LoVo (cell line): ENCODE measurements around the gene ATG4A.
A peak's percentile ranks its signal among the peaks of the same experiment; 100 is the strongest.

Source experiments
- DNase-seq: peaks from one replicate; pipeline ENCODE4 v3.0.0-alpha.2; 2016; ENCODE audit warnings: low spot score

ATG4A gene

GRCh38 chrX:108168961-108169740 is 77.6 kb downstream of the ATG4A start:
- DNase-seq = no peak

DNA sequence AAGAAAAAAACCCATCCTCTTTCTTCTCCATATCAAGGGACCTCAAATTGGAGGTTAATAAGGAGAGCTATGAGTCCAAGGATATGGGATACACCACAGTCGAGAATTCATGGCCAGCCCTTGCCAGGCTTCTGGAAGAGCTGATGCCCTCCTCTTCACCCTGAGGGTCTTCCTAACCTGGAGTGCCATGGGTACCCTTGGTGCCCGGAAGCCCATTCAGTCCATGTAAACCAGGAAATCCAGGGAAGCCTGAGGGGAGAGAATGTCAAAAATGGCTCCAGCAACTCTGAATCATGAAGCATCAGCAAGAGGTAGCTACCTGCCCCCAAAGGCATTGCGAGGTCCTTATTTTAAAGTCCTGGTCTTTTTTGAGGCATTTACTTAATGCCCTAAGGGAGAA is 78.2 kb downstream of the ATG4A start:
- no peak for DNase-seq

- no peak for DNase-seq
Measured at GRCh38 chrX:108171671-108172070, 80.1 kb downstream of the ATG4A start.

DNA sequence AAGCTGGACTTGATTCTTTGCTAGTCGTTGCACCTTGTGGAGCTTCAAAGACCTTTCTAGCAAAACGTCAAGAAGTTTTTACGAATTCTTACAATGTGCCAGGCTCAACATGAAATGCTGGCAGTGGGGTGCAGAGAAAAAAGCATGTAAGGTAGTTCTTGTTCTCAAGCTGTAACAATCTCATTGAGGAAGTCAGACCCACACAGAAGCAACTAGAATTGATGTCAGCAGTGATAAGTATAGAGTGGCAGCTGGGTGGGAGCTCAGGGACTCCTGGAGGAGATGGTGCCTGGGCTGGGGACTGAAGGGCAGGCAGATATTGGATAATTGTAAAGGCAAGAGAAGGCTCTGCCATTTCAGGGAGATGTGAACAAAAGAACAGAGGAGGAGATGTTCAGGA is 82.3 kb downstream of the ATG4A start:
- no peak for DNase-seq

- no peak for DNase-seq
Measured at GRCh38 chrX:108177351-108178142, 86.0 kb downstream of the ATG4A start.

GRCh38 chrX:108178143-108178498 is 86.5 kb downstream of the ATG4A start:
- no peak for DNase-seq

- DNase-seq = peak; percentile 1
Measured at GRCh38 chrX:108186811-108187210, 95.2 kb downstream of the ATG4A start.

DNA sequence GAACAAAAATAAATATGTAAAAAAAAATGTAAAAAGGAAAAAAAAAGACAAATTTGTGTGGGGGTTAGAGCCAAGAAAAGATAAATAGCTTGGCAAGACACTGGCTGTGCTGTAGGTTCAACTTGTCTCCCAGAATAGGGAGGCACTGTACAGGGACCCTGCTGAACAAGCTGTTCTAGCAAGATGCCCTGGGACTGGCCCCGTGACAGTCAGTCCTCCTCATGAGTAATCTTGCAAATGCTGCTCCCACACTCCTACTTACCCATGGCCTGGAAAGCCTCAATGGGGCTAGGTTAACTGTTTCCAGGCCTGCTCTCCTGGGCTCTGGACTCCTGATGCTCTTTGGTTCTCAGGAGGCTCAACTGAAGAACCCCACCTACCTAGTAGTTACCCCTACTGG is 106.8 kb downstream of the ATG4A start:
- no peak for DNase-seq

DNA sequence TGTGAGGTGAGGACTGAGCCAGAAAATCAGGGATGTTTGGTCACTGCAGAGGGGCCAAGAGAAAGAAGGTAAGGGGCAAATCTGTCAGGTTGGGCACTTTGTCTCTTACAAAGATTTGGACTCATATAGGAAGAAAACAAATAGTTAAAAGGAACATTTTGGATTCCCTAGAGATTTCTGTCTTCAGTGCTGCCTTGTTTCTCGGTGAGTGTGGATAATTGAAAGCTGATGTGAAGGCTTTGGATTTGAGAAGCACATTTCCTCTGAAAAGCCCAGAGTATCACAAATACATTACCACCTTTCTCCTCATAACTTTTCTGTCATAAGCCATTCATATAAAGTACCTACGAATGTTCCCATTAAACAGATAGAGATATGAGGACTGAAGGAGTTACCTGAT is 107.5 kb downstream of the ATG4A start:
- no peak for DNase-seq

GRCh38 chrX:108199691-108200090 is 108.1 kb downstream of the ATG4A start:
- peak; percentile 1 for DNase-seq

DNA sequence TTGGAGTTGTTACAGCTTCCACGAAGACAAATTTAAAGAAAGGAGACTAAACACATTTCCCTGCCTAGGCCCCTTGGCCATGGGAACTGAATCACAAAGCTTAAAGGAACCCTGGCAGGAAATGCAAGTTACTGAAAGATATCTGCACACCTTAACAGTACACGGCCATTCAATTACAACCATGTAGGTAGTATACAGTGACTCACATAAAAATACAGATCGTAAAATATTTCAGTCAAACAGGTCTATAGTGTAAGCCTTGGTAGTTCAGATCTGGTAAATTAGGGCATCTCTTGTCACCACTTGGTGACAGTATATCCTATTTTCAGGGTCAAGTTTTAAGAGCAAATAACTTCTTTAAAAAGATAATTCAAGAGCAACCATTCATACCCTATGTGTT is 112.0 kb downstream of the ATG4A start:
- no peak for DNase-seq
